HepG2 (cell line): ENCODE results near the gene CEP63. TPM values are rescaled to one million over a fixed set of nuclear protein-coding genes. Genes with fewer than 3 reads are reported as not detected.
A peak's percentile ranks its signal among the peaks of the same experiment; 100 is the strongest.

ENCODE experiments used
- ATAC-seq: fragments of 200-7000 bp; cut with Tn5 transposase; 3 replicates; pipeline ENCODE4 v1.9.1; 2020; ENCODE audit warnings: mild to moderate bottlenecking, moderate library complexity
- BruUV-seq: library from RNA; stranded (reverse); fragments of 400-500 nt; replicated peaks from 2 replicates; lab custom pipeline; 2021; lab: Mats Ljungman, UMichigan
- CTCF ChIA-PET: fragments of 300-600 bp; formaldehyde crosslinking; extraction: SDS; loops from one replicate; lab custom pipeline; 2021; ENCODE audit warnings: low total read pairs, inconsistent platforms, low intra/inter-chr PET ratio; lab: Yijun Ruan, JAX
- POLR2A ChIA-PET: fragments of 350-600 bp; sonication (Branson Sonifier 250); formaldehyde crosslinking; loops from one replicate; lab custom pipeline; 2020; ENCODE audit warnings: antibody characterized with exemption, inconsistent platforms; lab: Yijun Ruan, JAX
- DNase-seq: peaks from one replicate; pipeline ENCODE4 v3.0.0-alpha.2; 2015; ENCODE audit warnings: low spot score
- FAIRE-seq: peaks from 3 replicates; lab custom pipeline; 2011; peaks lifted over from hg19 to GRCh38; lab: Jason Lieb, UNC
- H2AFZ ChIP-seq: one replicate; pipeline ENCODE4 v1.6.1; 2011; ENCODE audit warnings: low read length, inconsistent platforms
- H3K27ac ChIP-seq: fragments of 300-600 bp; 3 replicates; pipeline ENCODE4 v1.8.0; 2011; ENCODE audit warnings: mixed run types, mild to moderate bottlenecking, mixed read lengths, low read length, inconsistent platforms; ENCODE audit not compliant: insufficient read depth; ENCODE audit errors: extremely low read length
- H3K27me3 ChIP-seq, 2 experiments: fragments of 200-600 bp in 1 of 2; 2 replicates in 1 of 2; 3 replicates in 1 of 2; pipeline versions ENCODE4 v1.6.0 to v1.8.0; 2011; ENCODE audit warnings: low read length in 2 of 2, mild to moderate bottlenecking in 2 of 2, moderate library complexity in 2 of 2, inconsistent platforms in 1 of 2; ENCODE audit not compliant: insufficient read depth in 2 of 2, control insufficient read depth in 1 of 2
- H3K36me3 ChIP-seq, 2 experiments: fragments of 200-600 bp in 1 of 2; replicated peaks in 1 of 2; 2 replicates in 1 of 2; 3 replicates in 1 of 2; pipeline versions ENCODE4 v1.5.1 to v1.8.0; 2011; ENCODE audit warnings: low read length in 2 of 2, inconsistent platforms in 1 of 2; ENCODE audit not compliant: insufficient read depth in 2 of 2, control insufficient read depth in 1 of 2
- H3K4me1 ChIP-seq: 2 replicates; pipeline ENCODE4 v1.5.1; 2012; ENCODE audit warnings: low read length, inconsistent platforms; ENCODE audit not compliant: insufficient read depth
- H3K4me2 ChIP-seq: 2 replicates; pipeline ENCODE4 v1.6.0; 2011; ENCODE audit warnings: low read depth, low read length, inconsistent platforms
- H3K4me3 ChIP-seq, 3 experiments: fragments of 200-600 bp in 1 of 3; sonication (generic), shearing (Covaris generic) in 1 of 3; replicated peaks in 1 of 3; 2 replicates each; pipeline ENCODE4 v1.5.1; 2011 to 2016; ENCODE audit warnings: low read length in 3 of 3, inconsistent platforms in 2 of 3, low read depth in 2 of 3, mild to moderate bottlenecking in 2 of 3, control low read depth in 1 of 3, mixed read lengths in 1 of 3; ENCODE audit not compliant: insufficient read depth in 1 of 3
- H3K79me2 ChIP-seq: one replicate; pipeline ENCODE4 v1.6.1; 2011; ENCODE audit warnings: low read length, inconsistent platforms; ENCODE audit not compliant: insufficient read depth
- H3K9ac ChIP-seq: 2 replicates; pipeline ENCODE4 v1.6.0; 2011; ENCODE audit warnings: mild to moderate bottlenecking, low read depth, low read length, inconsistent platforms; ENCODE audit not compliant: insufficient read depth
- H3K9me3 ChIP-seq: 2 replicates; pipeline ENCODE4 v1.5.1; 2012; ENCODE audit warnings: mild to moderate bottlenecking, low read length
- H4K20me1 ChIP-seq: 2 replicates; pipeline ENCODE4 v1.6.0; 2011; ENCODE audit warnings: inconsistent platforms, mild to moderate bottlenecking, low read length, moderate library complexity; ENCODE audit not compliant: insufficient read depth
- HNF4A ChIP-seq: sonication (generic); formaldehyde crosslinking; IDR thresholded peaks from 2 replicates; pipeline ENCODE4 v1.4.0; 2020; ENCODE audit warnings: missing genetic modification reagents
- ISX ChIP-seq: sonication (generic); formaldehyde crosslinking; conservative IDR thresholded peaks from 2 replicates; pipeline ENCODE4 v1.5.0; 2020; ENCODE audit warnings: missing genetic modification reagents
- MNT ChIP-seq: fragments of 450-650 bp; IDR thresholded peaks from 2 replicates; pipeline ENCODE4 v1.6.1; 2016
- ZBTB7A ChIP-seq: sonication (generic); formaldehyde crosslinking; IDR thresholded peaks from 2 replicates; pipeline ENCODE4 v1.8.0; 2022; ENCODE audit warnings: mild to moderate bottlenecking, missing genetic modification reagents
- ZNF136 ChIP-seq: sonication (generic); formaldehyde crosslinking; IDR thresholded peaks from 2 replicates; pipeline ENCODE4 v1.8.1; 2022; ENCODE audit warnings: low read depth, mild to moderate bottlenecking, moderate library complexity, missing genetic modification reagents
- ZNF17 ChIP-seq: sonication (generic); formaldehyde crosslinking; IDR thresholded peaks from 2 replicates; pipeline ENCODE4 v1.5.0; 2020; ENCODE audit warnings: mild to moderate bottlenecking, missing genetic modification reagents
- ZNF747 ChIP-seq: sonication (generic); formaldehyde crosslinking; IDR thresholded peaks from 2 replicates; pipeline ENCODE4 v1.8.1; 2023; ENCODE audit warnings: missing genetic modification reagents, mild to moderate bottlenecking, borderline replicate concordance
- WGBS: methylation state at CpG from one replicate; pipeline ENCODE4 v1.1.6; 2017; ENCODE audit warnings: low lambda C conversion rate; 5-methylcytosine and 5-hydroxymethylcytosine counted together
- in situ Hi-C: cut with HindIII; loops from 2 replicates; pipeline ENCODE4 v1.10.0; 2017; ENCODE audit warnings: low pct_unique_long_range_greater_than_20kb; ENCODE audit not compliant: extremely low pct_ligation_motif_present
- intact Hi-C: fragments of 100-400 bp; cut with micrococcal nuclease; formaldehyde crosslinking; loops from one replicate; pipeline ENCODE4 v1.10.0; 2022; ENCODE audit not compliant: unreplicated experiment
- polyA plus RNA-seq, 8 experiments: library from polyadenylated mRNA; depleted of rRNA in 3 of 8; stranded (reverse) in 7 of 8; unstranded in 1 of 8; fragments of >200 nt; fragmentation: Illumina TruSeq in 4 of 8; extraction: Trizol in 4 of 8; gene quantifications; 2 replicates each; pipeline versions ENCODE4 v1.2.1 to v1.2.3, GENCODE V29; 2011 to 2016; ENCODE audit warnings: low read depth in 4 of 8, missing spikeins in 1 of 8, mixed read lengths in 1 of 8; ENCODE audit not compliant: insufficient read depth in 1 of 8
- total RNA-seq, 5 experiments: library from RNA; depleted of rRNA; stranded (reverse); fragments of >200 nt; fragmentation: Illumina TruSeq; extraction: Trizol; gene quantifications; 2 replicates each; pipeline ENCODE4 v1.2.3, GENCODE V29; 2016; ENCODE audit warnings: low read depth in 1 of 5

The CEP63 gene
- total and polyA plus RNA-seq, 2 of the 13 experiments (the other 11 are each of a cell fraction or from before 2014, with no cell fraction given): 7.2 to 18.4 TPM

DNA sequence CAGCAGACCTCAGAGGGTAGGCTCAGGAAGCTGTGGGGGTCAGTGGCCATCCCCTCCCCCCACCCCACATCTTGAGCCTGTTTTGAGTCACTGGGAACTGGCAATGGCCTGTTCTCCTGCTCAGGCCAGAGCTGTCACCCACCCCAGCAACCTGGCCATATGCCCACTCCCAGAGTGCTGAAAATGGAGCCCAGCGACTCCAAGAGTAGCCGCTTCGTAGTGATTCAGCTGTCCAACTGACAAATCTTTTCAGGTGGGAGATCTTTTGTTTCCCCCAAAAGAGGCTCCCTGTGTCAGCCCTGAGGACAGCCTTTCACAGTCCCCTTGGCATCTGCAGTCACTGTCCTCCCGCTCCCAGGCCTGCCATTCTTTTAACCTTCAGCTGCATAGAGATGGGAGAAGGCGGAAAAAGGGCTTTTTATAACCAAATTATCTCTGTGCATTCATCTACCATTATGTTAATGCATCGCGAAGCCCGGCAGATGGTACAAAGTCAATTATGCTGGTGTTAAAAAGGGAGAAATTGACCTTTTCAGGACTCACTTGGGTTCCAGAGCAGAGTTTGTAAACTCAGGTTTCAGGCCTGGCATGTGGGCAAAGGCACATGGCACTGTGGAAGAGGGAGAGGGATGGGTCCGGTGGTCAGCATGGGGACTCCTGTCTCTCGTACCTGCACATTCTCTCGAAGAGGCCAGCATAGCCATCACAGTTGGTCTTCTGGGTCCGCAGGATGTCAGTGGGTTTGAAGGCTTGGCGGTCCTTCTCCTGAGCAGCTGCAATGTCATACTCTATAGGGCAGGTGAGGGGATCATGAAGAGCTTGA is 132.8 kb downstream of the CEP63 start:
- FAIRE-seq (no peak), DNase-seq (no peak), ATAC-seq (no peak)
- H3K36me3 ChIP-seq: no peaks in the 10 kb centered on the region
- no peaks in the 10 kb centered on the region for H3K79me2 ChIP-seq
- in situ Hi-C loops: loop anchor here (25.0 kb wide), 2 partner anchors 894 to 1269 kb away; no protein-coding TSS in a partner anchor
- ChIA-PET POLR2A (no interaction called here), CTCF (no interaction called here)
- no peak overlapping the region for H3K4me3 ChIP-seq
- H3K9ac ChIP-seq: no peak overlapping the region
- no peak overlapping the region for H3K27ac ChIP-seq
- 0 out of 2 replicates have a peak, but pooled peaks cover 8% of the 10 kb centered on the region for H3K4me1 ChIP-seq
- no peaks in the 10 kb centered on the region for H3K9me3 ChIP-seq
- no TSS peak for BruUV-seq
- H3K4me2 ChIP-seq: no peak overlapping the region
- 70% methylated on average over 8 of the region's 13 CpGs for whole genome bisulfite sequencing
- no peak overlapping the region for H2AFZ ChIP-seq
- no peaks in the 10 kb centered on the region for H4K20me1 ChIP-seq
- peaks cover 0 to 3% of the 10 kb centered on the region in 2 experiments; a peak in 1 of 5 replicates for H3K27me3 ChIP-seq
- TF ChIP-seq ZBTB7A (CRISPR knock-in tag) (no peak), MNT (peak; percentile 33; the same call in 1 of the 2 replicates)
- intact Hi-C loops: no loop called here

- FAIRE-seq: no peak
- intact Hi-C loops: no loop called here
These were observed 133.4 kb downstream of the CEP63 start for GRCh38 chr3:134619301-134619615.

More at GRCh38 chr3:134619301-134619615, 133.4 kb downstream of the CEP63 start:
- CTCF ChIA-PET: no interaction called here
- H3K4me2 ChIP-seq: no peak overlapping the region
- H3K27ac ChIP-seq: no peak overlapping the region
- in situ Hi-C loops: loop anchor here (25.0 kb wide), 2 partner anchors 893 to 1268 kb away; no protein-coding TSS in a partner anchor
- BruUV-seq: no TSS peak
- ATAC-seq: no peak
- H3K9ac ChIP-seq: no peak overlapping the region
- H3K4me3 ChIP-seq: no peak overlapping the region
- no peaks in the 10 kb centered on the region for H4K20me1 ChIP-seq
- TF ChIP-seq ZNF747 (CRISPR knock-in tag) (no peak), ZNF136 (CRISPR knock-in tag) (no peak), HNF4A (no peak), ZNF17 (CRISPR knock-in tag) (no peak), ISX (CRISPR knock-in tag) (no peak)
- no peaks in the 10 kb centered on the region for H3K9me3 ChIP-seq
- H3K36me3 ChIP-seq: no peaks in the 10 kb centered on the region
- H3K4me1 ChIP-seq: 0 out of 2 replicates have a peak, but pooled peaks cover 8% of the 10 kb centered on the region
- POLR2A ChIA-PET: no interaction called here
- peaks cover 0 to 3% of the 10 kb centered on the region in 2 experiments; a peak in 1 of 5 replicates for H3K27me3 ChIP-seq
- no peak overlapping the region for H2AFZ ChIP-seq
- H3K79me2 ChIP-seq: no peaks in the 10 kb centered on the region
- 0% methylated on average over 2 of the region's 2 CpGs for WGBS
- no peak for DNase-seq
